Measurements from ENCODE around the gene KRT4.

The KRT4 gene

GRCh38 chr12:52814710-52815155, 817 bp upstream of the KRT4 start:
- H3K9me3 Mint-ChIP-seq: no peaks in the 10 kb centered on the region
- TF ChIP-seq, protein P1, sequence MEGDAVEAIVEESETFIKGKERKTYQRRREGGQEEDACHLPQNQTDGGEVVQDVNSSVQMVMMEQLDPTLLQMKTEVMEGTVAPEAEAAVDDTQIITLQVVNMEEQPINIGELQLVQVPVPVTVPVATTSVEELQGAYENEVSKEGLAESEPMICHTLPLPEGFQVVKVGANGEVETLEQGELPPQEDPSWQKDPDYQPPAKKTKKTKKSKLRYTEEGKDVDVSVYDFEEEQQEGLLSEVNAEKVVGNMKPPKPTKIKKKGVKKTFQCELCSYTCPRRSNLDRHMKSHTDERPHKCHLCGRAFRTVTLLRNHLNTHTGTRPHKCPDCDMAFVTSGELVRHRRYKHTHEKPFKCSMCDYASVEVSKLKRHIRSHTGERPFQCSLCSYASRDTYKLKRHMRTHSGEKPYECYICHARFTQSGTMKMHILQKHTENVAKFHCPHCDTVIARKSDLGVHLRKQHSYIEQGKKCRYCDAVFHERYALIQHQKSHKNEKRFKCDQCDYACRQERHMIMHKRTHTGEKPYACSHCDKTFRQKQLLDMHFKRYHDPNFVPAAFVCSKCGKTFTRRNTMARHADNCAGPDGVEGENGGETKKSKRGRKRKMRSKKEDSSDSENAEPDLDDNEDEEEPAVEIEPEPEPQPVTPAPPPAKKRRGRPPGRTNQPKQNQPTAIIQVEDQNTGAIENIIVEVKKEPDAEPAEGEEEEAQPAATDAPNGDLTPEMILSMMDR (IDR thresholded peaks at IDR 0.05; ENCODE audit: unreplicated experiment in 3 of 3): no peak
- H3K36me3 Mint-ChIP-seq (ENCODE audit: low read depth): no peaks in the 10 kb centered on the region
- no peak overlapping the region for H3K4me3 Mint-ChIP-seq
- H3K4me1 Mint-ChIP-seq: peaks cover 25% of the 10 kb centered on the region
- H3K27me3 Mint-ChIP-seq (ENCODE audit: low read depth): peaks cover 5% of the 10 kb centered on the region
- H3K27ac Mint-ChIP-seq: peak overlapping the region in 1 of 3 experiments; percentile 21

GRCh38 chr12:52813203-52813819, 605 bp downstream of the KRT4 start:
- peaks cover 16% of the 10 kb centered on the region for H3K27me3 Mint-ChIP-seq (ENCODE audit: low read depth)
- no peak overlapping the region for H3K4me3 Mint-ChIP-seq
- H3K4me1 Mint-ChIP-seq: peaks cover 14% of the 10 kb centered on the region
- H3K9me3 Mint-ChIP-seq: no peaks in the 10 kb centered on the region
- no peak overlapping the region for H3K27ac Mint-ChIP-seq
- no peaks in the 10 kb centered on the region for H3K36me3 Mint-ChIP-seq (ENCODE audit: low read depth)
- TF ChIP-seq, protein P1 (IDR thresholded peaks at IDR 0.05; ENCODE audit: unreplicated experiment in 3 of 3): no peak

DNA sequence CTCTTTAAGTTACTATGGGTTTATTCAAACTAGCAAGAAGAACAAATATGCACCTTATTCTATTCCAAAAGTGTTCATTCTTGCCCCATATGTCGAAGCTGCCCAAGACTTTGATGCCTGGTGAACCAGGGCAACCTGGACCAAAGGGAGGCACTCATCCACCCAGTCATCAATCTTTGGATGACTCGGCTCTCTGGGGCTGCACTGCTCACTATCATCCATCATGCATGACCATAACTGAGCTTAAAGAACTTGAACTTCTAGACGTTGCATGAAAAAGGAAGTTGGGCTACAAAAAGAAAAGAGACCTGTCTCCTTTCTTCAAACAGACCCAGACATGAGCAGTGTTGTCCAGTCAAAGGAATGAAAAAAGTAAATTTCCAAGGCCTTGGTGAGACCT, 1.2 kb downstream of the KRT4 start:
- no peaks in the 10 kb centered on the region for H3K9me3 Mint-ChIP-seq
- H3K27me3 Mint-ChIP-seq (ENCODE audit: low read depth): peaks cover 21% of the 10 kb centered on the region
- H3K27ac Mint-ChIP-seq: no peak overlapping the region
- H3K4me3 Mint-ChIP-seq: no peak overlapping the region
- TF ChIP-seq, protein P1 (IDR thresholded peaks at IDR 0.05; ENCODE audit: unreplicated experiment in 3 of 3): no peak
- H3K36me3 Mint-ChIP-seq (ENCODE audit: low read depth): no peaks in the 10 kb centered on the region
- peaks cover 10% of the 10 kb centered on the region for H3K4me1 Mint-ChIP-seq

DNA sequence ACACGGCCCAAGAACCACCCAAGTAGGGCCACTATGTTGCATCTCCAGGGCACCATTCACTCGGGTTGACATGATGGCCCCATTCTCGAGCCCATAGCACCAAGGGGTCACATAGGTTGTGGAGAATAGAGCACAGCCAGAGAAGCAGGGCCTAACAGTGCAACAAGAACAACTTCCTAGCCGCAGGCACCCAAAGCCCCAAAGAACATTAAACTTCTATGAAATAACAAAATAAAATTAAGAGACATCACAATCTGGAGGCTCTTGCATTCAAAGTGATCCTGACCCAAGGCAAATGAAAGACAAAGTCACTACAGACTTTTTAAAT, 1.9 kb downstream of the KRT4 start:
- Mint-ChIP-seq H3K9me3 (no peaks in the 10 kb centered on the region), H3K27me3 (ENCODE audit: low read depth) (peaks cover 23% of the 10 kb centered on the region), H3K4me1 (peaks cover 5% of the 10 kb centered on the region), H3K27ac (no peak overlapping the region), H3K36me3 (ENCODE audit: low read depth) (no peaks in the 10 kb centered on the region), H3K4me3 (no peak overlapping the region)
- TF ChIP-seq, protein P1 (IDR thresholded peaks at IDR 0.05; ENCODE audit: unreplicated experiment in 3 of 3): no peak

DNA sequence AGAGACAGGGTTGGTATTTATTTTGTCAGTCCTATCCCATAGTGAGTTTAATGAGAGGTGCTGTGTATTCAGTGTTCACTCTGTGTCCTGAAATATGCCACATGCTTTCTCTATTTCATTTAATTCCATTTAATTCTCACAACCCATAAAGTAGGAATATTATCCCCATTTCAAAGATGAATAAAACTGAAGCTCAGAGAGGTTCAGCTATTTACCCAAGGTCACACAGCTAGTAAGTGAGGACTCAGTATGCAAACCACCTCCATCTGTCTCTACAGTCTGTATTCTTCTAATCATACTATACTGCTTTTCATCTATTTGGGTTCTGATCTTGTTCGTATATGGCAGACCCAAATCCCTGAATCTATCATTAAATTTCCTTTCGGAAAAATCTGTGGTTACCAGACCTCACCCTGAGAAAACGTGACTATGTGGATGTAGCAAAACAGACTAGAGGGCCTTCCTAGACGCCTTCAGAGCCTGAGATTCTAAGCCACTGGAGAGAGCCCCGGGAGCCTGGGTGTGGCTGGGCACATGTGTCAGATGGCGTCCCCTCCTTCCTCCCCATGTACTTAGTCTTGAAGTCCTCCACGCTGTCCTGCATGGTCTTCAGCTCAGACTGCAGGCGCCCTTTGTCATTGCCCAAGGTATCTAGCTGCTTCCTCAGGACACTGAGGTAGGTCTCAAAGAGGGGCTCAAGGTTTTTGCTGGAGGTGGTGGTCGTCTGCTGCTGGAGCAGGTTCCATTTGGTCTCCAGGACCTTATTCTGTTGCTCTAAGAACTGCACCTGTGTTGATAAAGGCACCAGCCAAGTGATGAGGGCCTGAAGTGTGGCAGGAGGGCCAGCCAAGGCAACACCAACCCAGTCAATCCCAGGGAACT, 2.5 kb downstream of the KRT4 start:
- Mint-ChIP-seq H3K36me3 (ENCODE audit: low read depth) (no peaks in the 10 kb centered on the region), H3K27ac (no peak overlapping the region), H3K4me1 (peaks cover 5% of the 10 kb centered on the region), H3K9me3 (no peaks in the 10 kb centered on the region), H3K4me3 (no peak overlapping the region), H3K27me3 (ENCODE audit: low read depth) (peaks cover 23% of the 10 kb centered on the region)
- TF ChIP-seq, protein P1 (IDR thresholded peaks at IDR 0.05; ENCODE audit: unreplicated experiment in 3 of 3): no peak
